NCI-H2227 (cell line): ENCODE data around the gene UNC93B1.
"Not testable (repeated sequence)": the region's sequence is repeated elsewhere in the genome, so short reads cannot be mapped to it uniquely, and the experiment has no call there.

Experiments
- DNase-seq: peaks from one replicate; lab custom pipeline; 2025; ENCODE audit not compliant: unreplicated experiment; lab: John Stamatoyannopoulos, UW

UNC93B1 gene

DNA sequence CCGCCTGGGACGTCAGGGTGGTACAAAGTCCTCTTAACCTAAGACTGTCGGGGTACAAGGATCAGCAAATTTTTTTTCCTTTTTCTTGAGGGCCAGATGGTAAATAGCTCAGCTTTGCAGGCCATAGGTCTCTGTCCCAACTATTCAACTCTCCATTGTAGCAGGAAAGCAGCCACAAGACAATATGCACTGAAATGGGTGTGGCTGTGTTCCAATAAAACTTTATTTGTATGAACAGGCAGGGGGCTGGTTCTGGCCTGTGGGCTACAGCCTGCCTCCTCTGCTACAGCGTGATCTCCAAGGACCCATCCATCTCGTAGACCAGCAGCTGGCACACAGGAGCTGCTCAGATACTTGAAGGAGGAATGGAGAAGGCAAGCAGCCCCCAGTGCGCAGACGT is 56.1 kb downstream of the UNC93B1 start:
- DNase-seq, result not testable (repeated sequence)

DNA sequence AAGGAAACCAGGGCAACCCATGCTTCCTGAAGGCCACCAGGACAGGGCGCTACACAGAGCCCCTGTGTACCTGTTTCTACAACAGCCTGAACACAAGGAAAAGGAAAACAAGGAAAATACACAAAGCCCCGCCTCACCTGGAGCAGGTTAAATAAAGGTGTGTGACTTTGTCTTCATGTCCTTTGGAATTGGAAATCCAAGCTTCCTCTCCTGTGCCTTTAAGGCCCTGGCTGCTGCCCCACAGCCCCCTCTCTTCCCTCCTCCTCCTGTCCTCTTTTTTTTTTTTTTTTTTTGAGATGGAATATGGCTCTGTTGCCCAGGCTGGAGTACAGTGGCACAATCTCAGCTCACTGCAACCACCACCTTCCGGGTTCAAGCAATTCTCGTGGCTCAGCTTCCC is 57.5 kb downstream of the UNC93B1 start:
- not testable (repeated sequence) for DNase-seq

- DNase-seq, result not testable (repeated sequence)
Observed at GRCh38 chr11:67943406-67943805, 60.5 kb downstream of the UNC93B1 start.
